ENCODE measurements around the gene KIDINS220.

The KIDINS220 gene

GRCh38 chr2:8805278-8806210 lies 31.9 kb downstream of the KIDINS220 start:
- no peak overlapping the region for H3K27ac Mint-ChIP-seq
- H3K36me3 Mint-ChIP-seq (ENCODE audit: low read depth), result peaks cover 55% of the 10 kb centered on the region
- H3K4me3 Mint-ChIP-seq, result no peak overlapping the region
- H3K4me1 Mint-ChIP-seq (ENCODE audit: low read depth), result peaks cover 9% of the 10 kb centered on the region
- DNase-seq (ENCODE audit: low spot score), result no peak
- no peaks in the 10 kb centered on the region for H3K27me3 Mint-ChIP-seq (ENCODE audit: low read depth)
- no peaks in the 10 kb centered on the region for H3K9me3 Mint-ChIP-seq

DNA sequence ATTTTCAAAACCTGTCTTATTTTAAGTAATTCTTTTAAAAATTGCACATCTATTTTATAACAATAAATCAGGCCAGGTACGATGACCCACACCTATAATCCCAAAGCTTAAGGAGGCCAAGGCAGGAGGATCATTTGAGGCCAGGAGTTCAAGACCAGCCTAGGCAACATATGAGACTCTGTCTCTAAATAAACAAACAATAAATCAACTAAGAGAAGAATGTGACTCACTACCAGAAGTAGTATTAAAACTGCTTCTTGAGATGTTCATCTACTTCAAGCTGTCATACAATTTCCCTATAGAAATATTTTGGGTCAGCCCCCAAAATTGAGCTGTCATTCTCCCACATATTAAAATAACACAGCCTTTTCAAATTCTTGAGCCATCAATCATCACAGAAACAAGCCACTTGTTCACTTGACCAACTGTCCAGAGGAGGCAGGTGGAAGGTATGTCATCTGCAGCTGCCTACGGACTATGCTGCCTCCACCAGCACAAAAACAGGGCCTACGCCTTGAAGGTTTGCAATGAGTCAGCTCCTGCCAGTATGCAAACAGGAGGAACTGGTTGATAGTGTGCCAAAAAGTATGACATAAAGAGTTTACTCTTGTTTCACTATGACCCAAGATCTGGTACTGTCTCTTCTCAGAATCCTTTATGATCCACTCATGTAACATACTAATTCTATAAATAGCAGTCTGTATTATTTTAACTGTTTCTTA lies 33.6 kb downstream of the KIDINS220 start:
- Mint-ChIP-seq H3K36me3 (ENCODE audit: low read depth) (peaks cover 61% of the 10 kb centered on the region), H3K27ac (peak overlapping the region; percentile 79), H3K4me3 (no peak overlapping the region), H3K27me3 (ENCODE audit: low read depth) (no peaks in the 10 kb centered on the region), H3K9me3 (no peaks in the 10 kb centered on the region), H3K4me1 (ENCODE audit: low read depth) (peaks cover 9% of the 10 kb centered on the region)
- DNase-seq (ENCODE audit: low spot score), result peak; percentile 59

DNA sequence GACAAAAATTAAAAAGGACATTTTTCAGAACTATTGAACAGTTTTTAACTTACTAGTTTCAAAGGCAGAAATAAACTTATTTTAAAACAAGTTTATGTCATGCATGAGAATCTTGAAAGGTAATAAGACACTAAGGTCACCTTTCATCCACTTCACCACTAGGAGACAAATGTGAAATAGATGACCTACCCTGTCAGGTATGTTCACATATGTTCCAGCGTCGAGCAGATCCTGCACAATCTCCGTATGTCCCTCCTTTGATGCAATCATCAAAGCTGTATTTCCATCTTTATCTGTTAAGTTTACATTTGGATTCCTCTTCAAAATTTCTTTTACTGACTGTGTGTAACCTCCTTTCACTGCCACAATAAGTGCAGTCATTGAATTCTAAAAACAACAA lies 34.7 kb downstream of the KIDINS220 start:
- H3K36me3 Mint-ChIP-seq (ENCODE audit: low read depth), result peaks cover 60% of the 10 kb centered on the region
- DNase-seq (ENCODE audit: low spot score), result no peak
- H3K4me3 Mint-ChIP-seq, result no peak overlapping the region
- H3K27me3 Mint-ChIP-seq (ENCODE audit: low read depth), result no peaks in the 10 kb centered on the region
- peaks cover 9% of the 10 kb centered on the region for H3K4me1 Mint-ChIP-seq (ENCODE audit: low read depth)
- H3K27ac Mint-ChIP-seq, result no peak overlapping the region
- no peaks in the 10 kb centered on the region for H3K9me3 Mint-ChIP-seq

DNA sequence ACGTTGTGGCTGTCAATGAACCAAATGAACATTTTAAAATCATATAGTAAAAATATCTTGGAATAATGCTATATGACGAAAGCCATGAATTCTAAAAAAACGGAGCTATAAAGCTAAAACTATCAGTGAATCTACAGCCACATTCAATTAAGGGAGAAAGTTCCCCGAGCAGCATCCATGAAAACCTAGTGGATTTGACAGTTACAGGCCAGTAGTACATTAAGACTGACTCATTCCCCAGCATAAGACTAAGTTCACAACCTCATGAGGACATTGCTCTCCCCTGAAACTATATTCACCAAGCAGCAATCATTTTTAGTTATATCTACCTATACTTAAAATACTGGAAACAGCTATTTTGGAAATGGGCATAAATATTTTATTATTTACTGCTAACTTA lies 36.6 kb downstream of the KIDINS220 start:
- no peak overlapping the region for H3K27ac Mint-ChIP-seq
- H3K27me3 Mint-ChIP-seq (ENCODE audit: low read depth), result no peaks in the 10 kb centered on the region
- H3K9me3 Mint-ChIP-seq, result no peaks in the 10 kb centered on the region
- peaks cover 63% of the 10 kb centered on the region for H3K36me3 Mint-ChIP-seq (ENCODE audit: low read depth)
- peaks cover 20% of the 10 kb centered on the region for H3K4me1 Mint-ChIP-seq (ENCODE audit: low read depth)
- no peak overlapping the region for H3K4me3 Mint-ChIP-seq
- DNase-seq (ENCODE audit: low spot score), result no peak

DNA sequence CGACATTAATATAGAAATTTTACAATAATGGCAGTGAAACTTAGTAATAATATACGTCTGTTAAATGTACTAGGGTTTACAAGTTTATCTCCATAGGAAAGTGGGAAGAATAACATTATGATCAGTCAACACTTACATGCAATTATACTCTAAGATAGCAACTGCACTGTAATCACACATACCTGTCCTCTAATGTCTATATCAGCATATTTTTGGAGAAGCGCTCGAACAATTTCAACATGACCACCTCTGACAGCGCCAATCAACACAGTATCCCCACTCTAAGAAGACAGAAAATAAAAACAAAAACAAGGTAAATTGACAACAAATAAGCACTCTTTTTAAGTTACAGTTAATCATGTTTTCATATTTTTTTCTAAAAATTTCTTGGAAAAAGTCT lies 37.2 kb downstream of the KIDINS220 start:
- peaks cover 18% of the 10 kb centered on the region for H3K4me1 Mint-ChIP-seq (ENCODE audit: low read depth)
- no peak for DNase-seq (ENCODE audit: low spot score)
- H3K27ac Mint-ChIP-seq, result no peak overlapping the region
- H3K27me3 Mint-ChIP-seq (ENCODE audit: low read depth), result no peaks in the 10 kb centered on the region
- H3K4me3 Mint-ChIP-seq, result no peak overlapping the region
- H3K36me3 Mint-ChIP-seq (ENCODE audit: low read depth), result peaks cover 59% of the 10 kb centered on the region
- no peaks in the 10 kb centered on the region for H3K9me3 Mint-ChIP-seq

DNA sequence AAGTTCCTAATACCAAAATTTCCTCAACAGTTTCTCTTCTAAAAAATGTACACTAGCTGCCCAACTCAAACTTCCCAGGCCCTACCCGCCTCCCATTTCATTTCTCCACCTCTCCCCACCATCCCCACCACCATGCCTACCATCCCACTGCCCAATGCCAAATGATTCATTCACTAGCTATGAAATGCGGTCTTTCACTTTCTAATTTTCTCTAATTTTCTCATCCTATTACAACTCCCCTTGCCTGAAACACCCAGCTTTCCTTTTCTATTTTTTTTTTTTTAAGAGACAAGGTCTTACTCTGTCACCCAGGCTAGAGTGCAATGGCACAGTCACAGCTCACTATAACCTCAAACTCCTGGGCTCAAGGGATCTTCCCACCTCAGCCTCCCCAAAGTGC lies 38.4 kb downstream of the KIDINS220 start:
- Mint-ChIP-seq H3K27ac (no peak overlapping the region), H3K36me3 (ENCODE audit: low read depth) (peaks cover 62% of the 10 kb centered on the region), H3K9me3 (no peaks in the 10 kb centered on the region), H3K4me3 (no peak overlapping the region), H3K27me3 (ENCODE audit: low read depth) (no peaks in the 10 kb centered on the region), H3K4me1 (ENCODE audit: low read depth) (peaks cover 15% of the 10 kb centered on the region)
- DNase-seq (ENCODE audit: low spot score), result no peak

DNA sequence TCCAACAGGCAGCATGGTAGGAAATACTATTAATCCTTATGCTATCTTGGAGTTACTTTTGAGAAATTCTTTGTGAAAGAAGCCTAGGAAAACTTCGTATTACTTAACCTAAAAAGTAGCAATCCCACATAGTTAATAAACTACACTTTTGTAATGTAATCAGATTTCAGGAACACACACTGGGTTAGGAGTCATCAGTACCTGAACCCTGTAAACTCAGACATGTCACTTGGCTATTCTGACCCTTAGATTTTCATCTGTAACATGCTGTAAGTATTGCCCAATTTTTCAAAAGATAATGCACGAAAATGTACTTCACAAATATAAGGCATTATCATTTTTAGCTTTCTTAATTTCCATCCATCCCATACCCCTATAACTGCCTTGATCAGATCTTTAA lies 39.0 kb downstream of the KIDINS220 start:
- H3K27me3 Mint-ChIP-seq (ENCODE audit: low read depth), result no peaks in the 10 kb centered on the region
- DNase-seq (ENCODE audit: low spot score), result no peak
- H3K27ac Mint-ChIP-seq, result no peak overlapping the region
- H3K4me3 Mint-ChIP-seq, result no peak overlapping the region
- H3K9me3 Mint-ChIP-seq, result no peaks in the 10 kb centered on the region
- peaks cover 56% of the 10 kb centered on the region for H3K36me3 Mint-ChIP-seq (ENCODE audit: low read depth)
- peaks cover 10% of the 10 kb centered on the region for H3K4me1 Mint-ChIP-seq (ENCODE audit: low read depth)

DNA sequence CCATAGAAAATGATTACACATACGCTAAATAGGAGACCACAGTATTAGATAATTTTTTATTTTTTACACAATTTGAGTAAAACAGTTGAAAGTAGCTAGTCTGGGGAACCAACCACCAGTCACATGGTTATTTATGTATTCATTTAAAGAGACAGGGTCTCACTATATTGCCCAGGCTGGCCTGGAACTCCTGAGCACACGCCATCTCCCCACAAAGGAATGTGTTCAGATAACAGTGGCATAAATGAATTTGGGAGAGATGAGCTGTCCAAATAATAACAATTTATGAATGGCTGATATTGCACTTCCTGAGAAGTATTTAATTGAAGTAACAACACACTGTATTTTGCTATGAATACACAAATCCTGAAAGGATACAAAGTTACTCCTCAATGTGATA lies 39.7 kb downstream of the KIDINS220 start:
- Mint-ChIP-seq H3K27me3 (ENCODE audit: low read depth) (no peaks in the 10 kb centered on the region), H3K4me1 (ENCODE audit: low read depth) (peaks cover 10% of the 10 kb centered on the region), H3K27ac (no peak overlapping the region), H3K9me3 (no peaks in the 10 kb centered on the region), H3K4me3 (no peak overlapping the region), H3K36me3 (ENCODE audit: low read depth) (peaks cover 53% of the 10 kb centered on the region)
- DNase-seq (ENCODE audit: low spot score), result no peak

GRCh38 chr2:8796878-8797550 lies 40.4 kb downstream of the KIDINS220 start:
- H3K9me3 Mint-ChIP-seq, result no peaks in the 10 kb centered on the region
- peak overlapping the region; percentile 4 for H3K4me3 Mint-ChIP-seq
- H3K36me3 Mint-ChIP-seq (ENCODE audit: low read depth), result peaks cover 49% of the 10 kb centered on the region
- H3K27me3 Mint-ChIP-seq (ENCODE audit: low read depth), result no peaks in the 10 kb centered on the region
- peak overlapping the region; percentile 42 for H3K27ac Mint-ChIP-seq
- no peak for DNase-seq (ENCODE audit: low spot score)
- peaks cover 10% of the 10 kb centered on the region for H3K4me1 Mint-ChIP-seq (ENCODE audit: low read depth)

GRCh38 chr2:8796315-8796848 lies 41.0 kb downstream of the KIDINS220 start:
- Mint-ChIP-seq H3K9me3 (no peaks in the 10 kb centered on the region), H3K36me3 (ENCODE audit: low read depth) (peaks cover 43% of the 10 kb centered on the region), H3K27ac (no peak overlapping the region), H3K27me3 (ENCODE audit: low read depth) (no peaks in the 10 kb centered on the region), H3K4me1 (ENCODE audit: low read depth) (peaks cover 10% of the 10 kb centered on the region), H3K4me3 (no peak overlapping the region)
- DNase-seq (ENCODE audit: low spot score), result no peak

DNA sequence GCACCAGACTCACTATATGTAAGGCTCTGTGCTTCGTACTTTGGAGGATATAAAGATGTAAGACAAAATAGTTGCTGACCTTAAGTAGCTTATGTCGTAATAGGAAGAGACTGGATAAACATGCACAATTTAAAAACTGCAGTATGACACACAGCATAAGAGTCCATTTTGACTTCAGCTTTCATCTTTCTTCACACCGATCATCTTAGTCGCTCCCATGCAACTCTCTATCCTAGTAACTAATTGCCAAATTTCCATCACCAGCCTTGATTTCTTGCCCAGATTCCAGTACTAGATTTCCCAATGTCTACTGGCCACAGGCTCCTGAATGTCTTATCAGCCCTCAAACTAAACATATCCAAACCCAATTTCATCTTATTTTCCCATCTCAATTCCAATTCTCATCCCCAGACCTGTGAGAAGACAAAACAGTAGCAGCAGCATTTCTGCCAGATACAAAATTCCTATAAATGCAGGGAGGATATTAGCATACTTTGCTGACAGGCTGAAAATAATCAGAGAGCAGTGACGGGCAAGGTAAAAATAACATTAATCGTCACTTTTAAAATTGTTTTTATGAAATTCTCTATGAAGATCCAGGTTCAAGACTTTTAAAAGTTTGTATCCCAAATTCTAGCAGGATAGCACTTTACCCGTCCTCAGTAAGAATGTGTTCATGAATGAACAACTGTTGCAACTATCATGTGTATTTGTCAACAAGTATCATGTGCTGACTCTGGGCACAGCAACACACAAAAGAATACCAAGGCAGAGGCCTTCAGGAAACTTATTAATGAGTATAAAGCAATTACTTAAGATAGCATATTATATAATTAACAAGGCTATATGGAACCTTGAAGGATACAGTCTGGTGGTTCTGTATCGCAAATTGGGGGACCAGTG lies 42.2 kb downstream of the KIDINS220 start:
- H3K4me3 Mint-ChIP-seq, result no peak overlapping the region
- peaks cover 10% of the 10 kb centered on the region for H3K4me1 Mint-ChIP-seq (ENCODE audit: low read depth)
- H3K36me3 Mint-ChIP-seq (ENCODE audit: low read depth), result peaks cover 43% of the 10 kb centered on the region
- no peak for DNase-seq (ENCODE audit: low spot score)
- H3K9me3 Mint-ChIP-seq, result no peaks in the 10 kb centered on the region
- no peak overlapping the region for H3K27ac Mint-ChIP-seq
- H3K27me3 Mint-ChIP-seq (ENCODE audit: low read depth), result no peaks in the 10 kb centered on the region

GRCh38 chr2:8790739-8791162 lies 46.7 kb downstream of the KIDINS220 start:
- no peak overlapping the region for H3K27ac Mint-ChIP-seq
- H3K4me3 Mint-ChIP-seq, result no peak overlapping the region
- no peaks in the 10 kb centered on the region for H3K27me3 Mint-ChIP-seq (ENCODE audit: low read depth)
- no peaks in the 10 kb centered on the region for H3K4me1 Mint-ChIP-seq (ENCODE audit: low read depth)
- peaks cover 36% of the 10 kb centered on the region for H3K36me3 Mint-ChIP-seq (ENCODE audit: low read depth)
- H3K9me3 Mint-ChIP-seq, result no peaks in the 10 kb centered on the region
- DNase-seq (ENCODE audit: low spot score), result no peak

- Mint-ChIP-seq H3K4me3 (no peak overlapping the region), H3K36me3 (ENCODE audit: low read depth) (peaks cover 53% of the 10 kb centered on the region), H3K27me3 (ENCODE audit: low read depth) (no peaks in the 10 kb centered on the region), H3K9me3 (no peaks in the 10 kb centered on the region), H3K27ac (no peak overlapping the region), H3K4me1 (ENCODE audit: low read depth) (peaks cover 7% of the 10 kb centered on the region)
- DNase-seq (ENCODE audit: low spot score), result no peak
These were observed 51.0 kb downstream of the KIDINS220 start for GRCh38 chr2:8786463-8786862.

Data from T-helper 2 cell treated with Interferon-gamma antibody and Interleukin-4, amounts not matched to agents 5 μg/mL and 100 μg/mL, for 36 hours (primary cell).